ENCODE measurements around the gene UST.

DNA sequence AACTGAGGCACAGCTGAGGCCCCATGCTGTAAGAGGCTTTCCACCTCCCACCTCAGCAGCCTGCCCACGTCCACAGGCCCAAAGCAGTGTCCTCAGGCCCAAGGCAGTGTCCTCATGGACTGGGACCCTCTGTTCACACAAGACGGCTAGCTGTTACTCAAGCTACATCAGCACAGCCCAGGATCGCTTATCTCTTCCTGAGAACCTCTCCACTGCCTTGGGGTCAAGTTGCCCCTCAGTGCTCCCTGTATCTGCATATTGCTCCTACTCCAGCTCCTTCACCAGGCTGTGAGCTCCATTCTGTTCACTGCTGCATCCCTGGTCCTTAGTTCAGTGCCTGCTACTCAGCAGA lies 361.9 kb downstream of the UST start:
- TF ChIP-seq, protein P1, sequence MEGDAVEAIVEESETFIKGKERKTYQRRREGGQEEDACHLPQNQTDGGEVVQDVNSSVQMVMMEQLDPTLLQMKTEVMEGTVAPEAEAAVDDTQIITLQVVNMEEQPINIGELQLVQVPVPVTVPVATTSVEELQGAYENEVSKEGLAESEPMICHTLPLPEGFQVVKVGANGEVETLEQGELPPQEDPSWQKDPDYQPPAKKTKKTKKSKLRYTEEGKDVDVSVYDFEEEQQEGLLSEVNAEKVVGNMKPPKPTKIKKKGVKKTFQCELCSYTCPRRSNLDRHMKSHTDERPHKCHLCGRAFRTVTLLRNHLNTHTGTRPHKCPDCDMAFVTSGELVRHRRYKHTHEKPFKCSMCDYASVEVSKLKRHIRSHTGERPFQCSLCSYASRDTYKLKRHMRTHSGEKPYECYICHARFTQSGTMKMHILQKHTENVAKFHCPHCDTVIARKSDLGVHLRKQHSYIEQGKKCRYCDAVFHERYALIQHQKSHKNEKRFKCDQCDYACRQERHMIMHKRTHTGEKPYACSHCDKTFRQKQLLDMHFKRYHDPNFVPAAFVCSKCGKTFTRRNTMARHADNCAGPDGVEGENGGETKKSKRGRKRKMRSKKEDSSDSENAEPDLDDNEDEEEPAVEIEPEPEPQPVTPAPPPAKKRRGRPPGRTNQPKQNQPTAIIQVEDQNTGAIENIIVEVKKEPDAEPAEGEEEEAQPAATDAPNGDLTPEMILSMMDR (IDR thresholded peaks at IDR 0.05; ENCODE audit: low read depth, low read length, poor library complexity, severe bottlenecking): no peak
- TF ChIP-seq EZH2phosphoT487 (IDR thresholded peaks at IDR 0.05; ENCODE audit: borderline replicate concordance, low read length): no peak
